ENCODE data around the gene SCD5. TPM values are rescaled to one million over a fixed set of nuclear protein-coding genes. Genes with fewer than 3 reads are reported as not detected.
A peak's percentile ranks its signal among the peaks of the same experiment; 100 is the strongest.

The SCD5 gene
- total and polyA plus RNA-seq, 2 experiments from 2014 or later, result 0.79 to 1.6 TPM

GRCh38 chr4:82629238-82630000 is 169.2 kb downstream of the SCD5 start:
- Histone ChIP-seq H3K27ac (ENCODE audit: low read depth) (no peak overlapping the region), H3K4me2 (no peak overlapping the region), H2AFZ (no peak overlapping the region), H3K27me3 (ENCODE audit: insufficient read depth) (no peaks in the 10 kb centered on the region), H3K9me2 (ENCODE audit: insufficient read depth) (no peaks in the 10 kb centered on the region), H3F3A (replicated peaks; ENCODE audit: low read depth) (no peaks in the 10 kb centered on the region), H3K4me1 (ENCODE audit: insufficient read depth) (no peaks in the 10 kb centered on the region; the same call in 1 of the 2 replicates), H3K36me3 (ENCODE audit: insufficient read depth) (no peaks in the 10 kb centered on the region), H3K4me3 (no peak overlapping the region), H3K79me2 (replicated peaks; ENCODE audit: insufficient read depth) (no peaks in the 10 kb centered on the region), H4K20me1 (replicated peaks; ENCODE audit: insufficient read depth) (no peaks in the 10 kb centered on the region)
- Mint-ChIP-seq H3K9me3 (peaks cover 4% of the 10 kb centered on the region; the same call in 1 of the 3 replicates), H3K4me3 (no peak overlapping the region), H3K4me1 (peaks cover 6% of the 10 kb centered on the region; the same call in 2 of the 3 replicates), H3K27me3 (ENCODE audit: insufficient read depth, low read depth, poor library complexity) (peaks cover 2% of the 10 kb centered on the region), H3K36me3 (ENCODE audit: low read depth) (no peaks in the 10 kb centered on the region), H3K27ac (no peak overlapping the region)
- ATAC-seq (peak; percentile 38; the same call in 2 of the 3 replicates), DNase-seq (ENCODE audit: low spot score) (no peak)
- no peak for TF ChIP-seq NANOG (IDR thresholded peaks at IDR 0.05; ENCODE audit: borderline replicate concordance)
- TF ChIP-seq, protein P1, sequence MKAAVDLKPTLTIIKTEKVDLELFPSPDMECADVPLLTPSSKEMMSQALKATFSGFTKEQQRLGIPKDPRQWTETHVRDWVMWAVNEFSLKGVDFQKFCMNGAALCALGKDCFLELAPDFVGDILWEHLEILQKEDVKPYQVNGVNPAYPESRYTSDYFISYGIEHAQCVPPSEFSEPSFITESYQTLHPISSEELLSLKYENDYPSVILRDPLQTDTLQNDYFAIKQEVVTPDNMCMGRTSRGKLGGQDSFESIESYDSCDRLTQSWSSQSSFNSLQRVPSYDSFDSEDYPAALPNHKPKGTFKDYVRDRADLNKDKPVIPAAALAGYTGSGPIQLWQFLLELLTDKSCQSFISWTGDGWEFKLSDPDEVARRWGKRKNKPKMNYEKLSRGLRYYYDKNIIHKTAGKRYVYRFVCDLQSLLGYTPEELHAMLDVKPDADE (IDR thresholded peaks at IDR 0.05), result no peak
- no peak for TF ChIP-seq CREB1 (CRISPR knock-in tag; IDR thresholded peaks at IDR 0.05; ENCODE audit: low read depth)
- TF ChIP-seq STAT1 (IDR thresholded peaks at IDR 0.05; ENCODE audit: unreplicated experiment), result no peak
- no peak for TF ChIP-seq ZNF462 (CRISPR knock-in tag; IDR thresholded peaks at IDR 0.05)
- TF ChIP-seq ZNF114 (CRISPR knock-in tag; IDR thresholded peaks at IDR 0.05), result no peak
- TF ChIP-seq REST (IDR thresholded peaks at IDR 0.05; ENCODE audit: unreplicated experiment), result no peak
- no peak for TF ChIP-seq JUNB (IDR thresholded peaks at IDR 0.05; ENCODE audit: unreplicated experiment)
- no peak for TF ChIP-seq ZNF331 (CRISPR knock-in tag; IDR thresholded peaks at IDR 0.05; ENCODE audit: low read depth)
- TF ChIP-seq EZH2 (IDR thresholded peaks at IDR 0.05; ENCODE audit: low read depth, unreplicated experiment), result no peak
- TF ChIP-seq EZH2phosphoT487 (IDR thresholded peaks at IDR 0.05; ENCODE audit: unreplicated experiment), result no peak
- TF ChIP-seq, protein P2, sequence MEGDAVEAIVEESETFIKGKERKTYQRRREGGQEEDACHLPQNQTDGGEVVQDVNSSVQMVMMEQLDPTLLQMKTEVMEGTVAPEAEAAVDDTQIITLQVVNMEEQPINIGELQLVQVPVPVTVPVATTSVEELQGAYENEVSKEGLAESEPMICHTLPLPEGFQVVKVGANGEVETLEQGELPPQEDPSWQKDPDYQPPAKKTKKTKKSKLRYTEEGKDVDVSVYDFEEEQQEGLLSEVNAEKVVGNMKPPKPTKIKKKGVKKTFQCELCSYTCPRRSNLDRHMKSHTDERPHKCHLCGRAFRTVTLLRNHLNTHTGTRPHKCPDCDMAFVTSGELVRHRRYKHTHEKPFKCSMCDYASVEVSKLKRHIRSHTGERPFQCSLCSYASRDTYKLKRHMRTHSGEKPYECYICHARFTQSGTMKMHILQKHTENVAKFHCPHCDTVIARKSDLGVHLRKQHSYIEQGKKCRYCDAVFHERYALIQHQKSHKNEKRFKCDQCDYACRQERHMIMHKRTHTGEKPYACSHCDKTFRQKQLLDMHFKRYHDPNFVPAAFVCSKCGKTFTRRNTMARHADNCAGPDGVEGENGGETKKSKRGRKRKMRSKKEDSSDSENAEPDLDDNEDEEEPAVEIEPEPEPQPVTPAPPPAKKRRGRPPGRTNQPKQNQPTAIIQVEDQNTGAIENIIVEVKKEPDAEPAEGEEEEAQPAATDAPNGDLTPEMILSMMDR (conservative IDR thresholded peaks at IDR 0.05; ENCODE audit: low read depth in 2 of 2), result no peak

Data from GM23338 (cell line).